Activated CD8-positive, alpha-beta memory T cell treated with anti-CD3 and anti-CD28 coated beads, Interleukin-2, amount 50 U/mL, for 1 hour (primary cell): ENCODE measurements around the gene HNRNPU.

Experiments used
- DNase-seq: peaks from one replicate; pipeline ENCODE4 v3.0.0-alpha.2; 2020; ENCODE audit errors: extremely low read depth

Gene HNRNPU

DNA sequence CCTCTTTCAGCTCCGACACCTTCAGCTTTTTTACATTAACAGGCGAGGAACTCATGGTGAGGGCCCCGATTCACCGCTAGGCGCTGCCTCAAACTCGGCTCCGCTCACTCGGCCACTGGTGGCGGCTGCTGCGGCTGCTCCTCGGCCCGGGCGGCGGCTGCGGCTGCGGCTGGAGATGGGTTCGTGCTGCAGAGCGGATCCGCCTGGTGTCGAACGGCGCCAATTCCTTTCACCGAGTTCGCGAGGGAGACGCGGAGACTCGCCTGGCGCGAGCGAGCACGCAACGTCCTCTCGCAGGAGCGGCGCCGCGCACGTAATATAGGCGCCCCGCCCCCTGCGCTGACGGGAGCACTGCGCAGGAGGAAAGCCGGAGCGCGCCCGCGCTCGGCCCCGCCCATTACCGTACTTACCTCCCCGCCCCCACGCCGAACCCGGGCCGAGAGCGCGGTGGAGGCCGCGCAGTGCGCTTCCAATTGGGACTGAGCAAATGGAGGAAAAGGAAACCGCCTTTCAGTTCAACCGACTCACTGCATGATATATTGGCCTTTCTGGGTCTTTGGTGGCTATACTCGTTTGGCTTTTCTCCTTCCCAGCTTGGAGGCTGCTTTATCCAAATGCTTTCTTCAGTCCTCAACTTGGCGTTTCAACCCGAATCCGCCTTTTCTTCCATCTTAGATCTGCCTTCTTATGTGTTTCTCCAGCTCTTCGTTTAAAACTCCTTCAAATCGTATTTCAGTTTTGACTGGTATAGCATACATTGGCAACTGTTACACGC, at the start of gene HNRNPU:
Gene HNRNPU (minus strand): TSS at position 291 of the 775 bp plus-strand sequence. CDS start 236 bp downstream, at position 55.
- DNase-seq = peak; percentile 83

DNA sequence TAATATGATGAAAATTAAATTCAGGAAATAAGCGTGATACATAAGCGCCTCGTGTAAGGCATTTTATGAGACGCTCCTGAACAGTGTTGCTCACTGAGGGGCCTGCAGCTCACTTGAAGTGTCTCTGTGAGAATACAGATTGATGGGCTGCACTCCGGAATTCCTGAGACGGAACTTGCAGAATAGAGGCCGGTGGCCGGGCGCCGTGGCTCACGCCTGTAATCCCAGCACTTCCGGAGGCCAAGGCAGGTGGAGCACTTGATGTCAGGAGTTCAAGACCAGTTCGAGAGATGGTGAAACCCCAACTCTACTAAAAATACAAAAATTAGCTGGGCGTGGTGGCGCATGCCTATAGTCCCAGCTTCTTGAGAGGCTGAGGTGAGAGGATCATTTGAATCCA, 49.5 kb upstream of the HNRNPU start:
- no peak for DNase-seq

DNA sequence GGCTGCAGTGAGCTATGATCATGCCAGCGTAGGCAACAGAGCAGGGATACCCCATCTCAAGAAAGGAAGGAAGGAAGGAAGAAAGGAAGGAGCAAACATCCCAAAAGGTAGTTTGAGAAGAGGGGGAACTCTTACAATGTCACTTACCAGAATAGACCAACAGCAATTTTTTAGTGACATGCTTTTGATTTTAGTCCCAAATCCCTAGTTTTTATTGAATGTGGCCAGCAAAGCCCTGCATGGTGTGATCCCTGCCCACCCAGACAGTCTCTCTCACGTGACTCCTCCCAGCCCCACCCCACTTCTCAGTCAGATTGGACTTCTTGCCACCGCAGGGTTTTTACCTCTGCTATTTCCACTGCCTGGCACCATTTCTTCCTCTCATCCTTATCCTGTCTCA, 39.8 kb upstream of the HNRNPU start:
- no peak for DNase-seq

DNA sequence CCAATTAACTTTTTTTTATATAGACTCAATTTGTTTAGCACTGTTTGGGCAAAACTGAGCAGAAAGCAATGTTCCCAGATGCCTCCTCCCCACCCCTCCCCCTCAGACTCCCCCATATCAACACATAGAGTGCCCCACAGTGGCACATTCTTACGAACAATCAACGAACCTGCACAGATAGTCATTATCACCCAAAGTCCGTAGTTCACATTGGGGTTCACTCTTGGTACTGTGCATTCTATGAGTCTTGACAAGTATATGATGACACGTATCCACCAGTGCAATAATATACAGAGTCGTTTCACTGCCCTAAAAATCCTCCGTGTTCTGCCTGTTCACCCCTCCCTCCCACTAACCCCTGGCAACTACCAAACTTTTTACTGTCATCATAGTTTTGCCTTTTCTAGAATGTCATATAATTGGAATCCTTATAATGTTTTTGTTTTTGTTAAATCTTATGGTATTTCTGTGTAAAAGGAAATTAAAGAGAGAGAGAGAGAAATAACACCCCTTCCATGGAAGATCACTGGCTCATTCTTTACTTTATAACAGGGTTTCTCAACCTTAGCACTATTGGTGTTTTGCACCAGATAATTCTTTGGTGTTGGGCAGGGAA, 37.2 kb upstream of the HNRNPU start:
- DNase-seq = no peak

DNA sequence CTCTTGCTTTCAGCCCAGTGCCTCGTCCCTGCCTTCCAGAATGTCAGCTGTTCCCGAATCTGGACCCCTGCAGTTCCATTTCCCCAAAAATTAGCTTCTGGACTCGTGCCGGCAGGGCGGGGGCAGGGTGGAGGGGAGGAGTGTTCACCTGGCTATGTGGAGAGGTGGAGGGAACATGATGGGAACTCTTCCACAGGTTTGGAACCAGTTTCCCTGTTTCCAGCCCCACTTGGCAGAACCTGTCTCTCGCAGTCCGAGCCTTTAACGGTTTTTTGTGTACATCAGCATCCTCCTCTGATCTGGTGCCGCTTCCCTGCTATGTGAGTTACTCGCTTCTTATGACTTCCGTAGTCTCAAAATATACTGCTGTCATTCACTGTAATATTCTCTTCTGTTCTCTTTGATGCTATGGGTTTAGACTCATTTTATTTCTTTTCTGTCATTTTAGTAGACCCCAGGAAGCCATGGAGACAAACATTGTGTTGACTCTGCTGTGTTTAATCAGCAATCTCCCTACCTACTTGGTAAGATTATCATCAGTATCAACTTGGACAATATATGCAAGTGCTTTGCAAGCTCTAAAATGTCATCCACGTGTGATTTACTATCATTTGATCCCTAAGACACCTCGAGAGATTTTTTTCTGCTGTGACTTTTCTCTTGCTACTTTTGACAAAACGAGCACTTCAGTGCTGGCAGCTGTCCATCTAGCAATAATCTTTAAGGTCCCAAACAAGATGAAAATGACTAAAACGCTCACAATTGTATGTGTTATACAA, 33.3 kb upstream of the HNRNPU start:
- no peak for DNase-seq

DNA sequence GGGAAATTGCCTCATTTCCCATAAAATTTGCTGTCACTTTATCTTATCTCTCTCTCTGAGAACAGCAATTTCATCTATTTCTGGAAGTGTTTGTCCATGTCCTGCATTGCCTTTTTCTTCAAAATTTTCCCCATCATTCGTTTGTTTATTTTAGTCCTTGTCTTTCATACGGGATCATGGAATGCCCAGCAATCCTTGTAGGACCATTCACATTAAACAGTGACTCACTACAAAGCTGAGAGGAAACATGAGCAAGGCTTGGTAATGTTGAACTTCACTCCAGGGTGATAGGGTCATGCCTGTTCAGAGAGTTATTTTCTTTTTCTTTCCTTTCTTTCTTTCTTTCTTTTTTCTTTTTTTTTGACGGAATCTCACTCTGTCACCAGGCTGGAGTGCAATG, 32.2 kb upstream of the HNRNPU start:
- DNase-seq = no peak

DNA sequence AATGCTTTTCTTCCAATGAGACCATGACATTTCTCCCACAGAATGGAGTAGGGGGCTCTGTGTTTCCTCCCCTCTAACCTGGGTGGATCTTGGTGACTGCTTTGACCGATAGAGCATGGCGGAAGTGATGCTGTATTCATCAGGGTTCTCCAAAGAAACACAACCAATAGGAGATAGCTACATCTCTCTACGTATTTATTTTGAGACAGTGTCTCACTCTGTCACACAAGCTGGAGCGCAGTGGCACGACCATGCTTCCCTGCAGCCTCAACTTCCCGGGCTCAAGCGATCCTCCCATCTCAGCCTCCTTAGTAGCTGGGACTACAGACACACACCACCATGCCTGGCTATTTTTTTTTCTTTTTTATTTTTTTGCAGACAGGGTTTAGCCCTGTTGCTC, 29.5 kb upstream of the HNRNPU start:
- DNase-seq = no peak

DNA sequence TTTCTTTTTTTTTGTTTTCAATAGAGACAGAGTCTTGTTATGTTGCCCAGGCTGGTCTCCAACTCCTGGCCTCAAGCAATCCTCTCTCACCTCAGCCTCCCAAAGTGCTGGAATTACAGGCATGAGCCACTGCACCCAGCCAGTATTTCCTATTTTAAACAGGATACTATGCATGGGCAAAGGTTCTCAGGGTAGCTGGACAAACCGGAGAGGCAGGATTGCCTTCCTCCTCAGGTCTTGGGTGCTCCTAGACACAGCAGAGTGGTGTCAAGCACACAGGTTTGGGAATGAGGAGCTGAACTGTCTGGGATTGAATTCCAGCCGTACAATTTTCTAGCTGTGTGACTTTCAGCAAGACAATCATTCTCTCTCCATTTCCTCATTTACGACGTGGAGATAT, 22.9 kb upstream of the HNRNPU start:
- DNase-seq = no peak

DNA sequence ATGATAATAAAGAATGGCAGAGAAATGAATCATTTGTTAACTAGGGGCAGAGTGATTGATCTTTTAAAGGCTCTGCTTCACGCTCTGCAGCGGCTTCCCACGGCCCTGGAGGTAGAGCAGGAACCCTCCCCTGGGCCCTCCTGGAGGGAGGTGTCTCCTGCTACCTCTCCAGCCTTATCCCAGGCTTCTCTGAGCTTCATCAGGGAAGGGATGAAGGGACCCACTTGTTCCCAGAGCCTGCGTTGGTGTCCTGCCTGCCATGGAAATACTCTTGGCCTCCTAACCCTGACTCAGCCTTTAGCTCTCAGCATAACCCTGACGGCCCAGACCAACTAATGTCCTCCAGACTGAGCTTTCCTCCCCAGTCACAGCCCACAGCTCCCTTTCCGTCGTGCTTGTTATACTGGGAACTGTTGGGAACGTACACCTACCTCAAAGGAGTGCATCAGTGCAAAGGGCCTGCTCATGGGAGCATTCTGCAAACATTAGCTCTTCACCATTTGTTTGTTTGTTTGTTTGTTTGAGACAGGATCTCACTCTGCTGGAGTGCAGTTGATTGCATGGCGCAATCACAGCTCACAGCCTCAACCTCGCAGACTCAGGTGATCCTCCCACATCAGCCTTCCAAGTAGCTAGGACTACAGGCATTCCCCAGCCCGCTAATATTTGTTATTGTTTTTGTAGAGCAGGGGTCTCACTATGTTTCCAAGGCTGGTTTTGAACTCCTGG, 17.4 kb upstream of the HNRNPU start:
- no peak for DNase-seq

DNA sequence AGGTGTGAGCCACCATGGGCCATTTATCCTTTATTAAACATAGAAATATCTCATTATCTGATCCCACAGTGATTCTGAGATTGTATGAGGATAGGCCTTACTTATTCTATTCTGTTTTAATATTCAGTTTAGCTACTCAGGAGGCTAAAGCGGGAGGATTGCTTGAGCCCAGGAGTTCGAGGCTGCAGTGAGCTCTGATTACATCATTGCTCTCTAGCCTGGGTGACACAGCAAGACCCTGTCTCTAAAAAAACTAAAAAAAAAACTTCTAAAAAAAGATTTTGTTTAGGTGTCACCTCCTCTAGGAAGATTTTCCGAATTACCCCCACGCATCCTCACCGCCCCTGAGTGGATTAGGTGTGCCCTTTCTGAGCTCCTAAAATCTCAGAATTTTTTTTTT, 14.3 kb upstream of the HNRNPU start:
- DNase-seq = no peak

DNA sequence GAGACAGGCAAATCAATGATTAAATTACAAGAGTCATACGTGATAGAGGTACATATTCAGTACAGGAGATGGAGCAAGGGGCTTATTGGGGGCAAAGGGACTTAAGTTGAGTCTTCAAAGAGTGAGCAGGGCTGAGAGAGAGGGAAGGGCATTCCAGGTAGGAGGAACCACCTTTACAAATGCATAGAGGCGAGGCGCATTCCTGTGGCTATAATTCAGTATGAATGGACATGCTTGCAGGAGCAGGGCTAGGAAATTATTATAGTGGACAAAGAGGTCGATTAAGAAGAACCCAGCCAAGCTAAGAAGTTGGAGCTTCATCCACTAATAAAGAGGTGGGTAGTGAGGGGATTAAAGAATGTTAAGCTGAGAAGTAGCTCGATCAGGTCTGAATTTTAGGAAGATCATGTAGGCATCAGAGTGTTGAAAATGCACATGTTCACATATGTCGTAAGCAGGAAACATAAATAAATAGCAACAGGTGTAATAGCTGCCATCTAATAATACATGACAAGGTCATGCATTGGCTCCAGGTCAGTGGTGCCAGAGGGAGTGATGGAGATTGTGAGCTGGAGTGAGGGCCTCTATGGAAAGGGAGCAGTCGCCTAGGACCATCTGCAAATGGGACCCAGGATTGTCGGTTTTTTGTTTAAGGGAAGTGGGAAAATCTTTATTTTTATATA, 12.0 kb upstream of the HNRNPU start:
- no peak for DNase-seq

DNA sequence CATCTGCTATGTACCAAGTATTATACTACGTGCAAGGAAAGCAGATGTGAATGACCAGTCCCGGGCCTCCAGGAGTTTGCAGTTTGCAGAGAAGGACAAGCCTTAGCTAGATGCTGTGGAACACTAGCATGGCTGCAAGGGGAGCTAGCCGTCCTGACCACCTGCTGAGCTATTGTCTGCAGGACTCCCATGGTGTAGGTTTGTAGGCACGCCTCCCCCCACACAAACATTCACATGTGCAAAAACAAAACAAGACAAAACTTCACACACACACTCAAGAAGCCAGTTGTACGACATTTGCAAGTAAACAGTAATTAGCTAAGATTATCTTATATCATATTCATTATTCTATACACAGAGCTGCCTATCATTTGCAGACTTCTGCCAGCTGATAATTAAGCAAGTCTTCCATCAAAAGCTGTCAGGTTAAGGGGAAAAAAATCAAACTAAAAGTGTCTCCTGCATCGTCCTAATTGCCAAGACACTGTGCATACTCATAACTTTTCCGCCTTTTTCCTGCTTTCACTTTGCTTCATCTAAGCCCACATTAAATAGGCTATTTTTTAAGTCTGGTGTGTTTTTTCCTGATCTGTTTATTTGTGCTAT, 10.7 kb upstream of the HNRNPU start:
- DNase-seq = no peak

DNA sequence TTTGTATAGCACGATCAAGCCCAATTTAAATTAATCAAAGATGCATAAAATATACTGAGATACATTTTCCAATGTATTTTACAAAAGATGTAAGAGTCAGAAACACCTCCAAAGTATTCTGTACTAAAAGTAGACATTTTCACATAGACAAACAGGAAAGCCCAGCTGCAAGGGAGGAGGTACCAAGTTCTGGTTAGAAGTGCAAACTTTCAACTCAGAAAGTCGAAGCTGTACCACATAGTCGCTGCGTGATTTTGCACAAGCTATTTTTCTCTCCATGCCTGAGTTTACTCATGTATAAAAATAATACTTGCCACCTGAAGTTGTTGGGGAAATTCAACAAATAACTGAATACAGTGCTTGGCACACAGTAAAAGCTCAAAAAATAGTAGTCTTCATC, 5.6 kb upstream of the HNRNPU start:
- no peak for DNase-seq

DNA sequence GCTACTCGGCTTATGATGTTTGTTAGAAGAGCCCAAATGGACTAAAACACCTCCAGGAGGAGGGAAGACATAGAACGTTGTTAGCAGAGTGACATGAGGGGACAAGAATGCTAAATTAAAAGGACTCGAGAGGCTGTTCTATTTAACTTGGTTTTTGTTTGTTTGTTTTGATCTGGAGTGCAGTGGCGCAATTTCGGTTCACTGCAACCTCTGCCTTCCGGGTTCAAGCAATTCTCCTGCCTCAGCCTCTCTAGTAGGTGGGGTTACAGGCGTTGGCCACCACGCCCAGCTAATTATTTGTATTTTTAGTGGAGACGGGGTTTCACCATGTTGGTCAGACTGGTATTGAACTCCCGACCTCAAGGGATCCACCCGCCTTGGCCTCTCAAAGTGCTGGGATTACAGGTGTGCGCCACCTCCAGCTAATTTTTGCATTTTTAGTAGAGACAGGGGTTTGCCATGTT, 5.1 kb upstream of the HNRNPU start:
- DNase-seq = no peak

DNA sequence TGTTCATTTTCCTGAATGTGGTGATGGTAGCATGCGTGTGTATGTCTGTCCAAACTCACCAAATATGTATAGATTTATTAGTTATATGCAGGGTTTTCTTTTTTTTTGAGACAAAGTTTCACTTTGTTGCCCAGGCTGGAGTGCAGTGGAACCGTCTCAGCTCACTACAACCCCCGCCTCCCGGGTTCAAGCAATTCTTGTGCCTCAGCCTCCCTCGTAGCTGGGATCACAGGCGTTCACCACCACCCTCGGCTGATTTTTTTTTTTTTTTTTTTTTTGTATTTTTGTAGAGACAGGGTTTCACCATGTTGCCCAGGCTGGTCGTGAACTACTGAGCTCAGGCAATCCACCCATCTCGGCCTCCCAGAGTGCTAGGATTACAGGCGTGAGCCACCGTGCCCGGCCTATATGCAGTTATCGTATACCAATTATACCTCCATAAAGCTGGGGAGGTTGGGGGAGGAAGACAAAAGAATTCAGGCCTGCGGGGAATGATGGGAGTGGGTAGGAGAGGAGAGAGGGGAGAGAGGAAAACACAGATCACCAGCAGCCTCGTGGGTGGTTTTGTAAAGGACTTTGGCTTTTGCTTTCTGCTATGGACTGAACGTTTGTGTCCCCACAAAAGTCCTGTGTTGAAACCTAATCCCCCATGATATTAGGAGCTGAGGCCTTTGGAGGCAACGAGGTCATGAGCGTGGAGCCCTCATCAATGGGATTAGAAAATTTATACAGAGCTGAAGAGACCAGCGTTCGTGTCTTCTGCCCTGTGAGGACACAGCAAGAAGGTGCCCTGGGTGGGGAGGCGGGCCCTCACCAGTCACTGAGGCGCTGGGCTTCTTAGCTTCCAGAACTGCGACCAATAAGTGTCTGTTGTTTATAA, 4.4 kb upstream of the HNRNPU start:
- no peak for DNase-seq

DNA sequence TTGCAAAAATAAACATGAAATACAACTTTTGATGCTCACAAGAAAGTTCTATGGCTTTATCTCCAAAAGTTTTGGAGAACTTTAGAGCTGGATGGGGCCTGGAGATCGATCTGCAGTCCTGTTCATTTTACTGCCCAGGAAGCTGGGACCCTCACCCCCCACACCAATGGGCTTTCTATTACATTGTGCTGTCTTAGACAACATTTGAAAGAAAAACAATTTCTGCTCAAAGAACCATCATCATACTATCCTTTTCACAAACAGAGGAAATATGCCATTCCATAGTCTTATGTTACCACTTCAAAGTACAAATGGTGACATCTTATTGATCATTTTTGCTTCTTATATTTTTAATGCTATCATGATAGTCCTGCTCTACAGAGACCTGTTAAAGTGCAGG, 2.0 kb upstream of the HNRNPU start:
- DNase-seq = no peak

DNA sequence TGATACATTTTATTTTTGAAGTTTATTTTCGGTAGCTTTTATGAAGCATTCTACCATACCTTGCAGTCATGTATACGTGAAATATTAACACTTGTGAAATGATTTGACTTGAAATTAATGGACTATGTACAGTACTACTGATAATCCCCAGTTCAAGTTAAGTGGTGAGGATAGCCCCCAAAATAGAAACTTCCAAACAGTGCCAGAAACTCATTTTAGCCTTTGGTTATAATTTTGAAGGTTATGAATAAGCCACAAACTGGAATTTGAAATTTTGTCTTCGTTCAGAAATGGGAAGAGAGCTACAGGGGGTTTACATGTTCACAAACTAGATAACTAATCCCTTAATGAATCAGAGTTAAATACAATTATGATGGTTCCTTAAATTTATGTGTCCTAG, 1.5 kb upstream of the HNRNPU start:
- DNase-seq = no peak

DNA sequence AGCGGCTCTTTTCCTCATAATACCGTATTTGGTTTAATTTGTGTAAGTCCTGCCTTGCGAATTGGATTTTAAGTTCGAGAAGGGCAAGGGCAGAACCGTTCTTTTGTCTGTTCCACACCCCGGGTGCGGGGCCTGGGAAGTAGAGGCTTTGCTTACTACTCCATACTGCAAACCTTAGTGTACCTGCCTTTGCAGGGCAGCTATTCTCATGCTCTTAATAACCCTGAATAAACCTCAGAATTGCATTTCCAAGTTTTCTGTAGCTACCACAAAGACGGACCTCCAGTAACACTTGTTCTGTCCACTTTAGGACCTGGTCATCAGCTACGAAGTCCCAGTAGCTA, 657 bp upstream of the HNRNPU start:
- no peak for DNase-seq

DNA sequence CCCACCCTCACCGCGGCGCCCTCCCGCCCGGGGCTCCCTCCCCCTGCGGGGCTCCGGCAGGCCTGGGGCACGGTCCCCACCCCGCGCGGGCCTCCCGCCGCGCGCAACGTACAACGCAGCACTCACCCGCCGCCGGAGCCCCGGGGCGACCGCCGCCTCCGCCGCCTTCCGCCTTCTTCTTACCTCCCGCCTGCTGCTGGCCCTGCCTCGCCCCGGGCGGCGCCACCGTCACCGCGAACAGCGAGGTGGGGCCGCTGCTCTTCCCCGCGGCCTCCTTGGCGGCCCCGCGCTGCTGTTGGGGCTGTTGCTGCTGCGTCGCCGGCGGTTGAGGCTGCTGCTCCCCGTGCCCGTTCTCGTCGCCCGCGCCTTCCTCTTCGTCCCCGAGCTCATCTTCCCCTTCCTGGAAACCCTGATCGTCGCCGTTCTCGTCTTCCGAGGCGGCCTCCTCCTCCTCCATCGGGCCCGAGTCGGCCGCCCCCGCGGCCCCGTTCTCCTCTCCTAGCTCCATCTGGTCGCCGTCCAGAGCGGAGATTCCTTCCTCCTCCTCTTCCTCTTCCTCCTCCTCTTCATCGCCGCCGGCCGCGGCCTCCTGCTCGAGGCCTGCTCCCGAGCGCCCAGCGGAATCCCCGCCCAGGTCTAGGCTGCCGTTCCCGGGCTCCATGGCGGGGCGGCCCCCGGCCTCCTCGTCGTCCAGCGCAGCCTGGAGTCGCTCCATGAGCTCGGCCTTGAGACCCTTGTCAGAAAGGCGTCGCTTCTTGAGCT, 671 bp downstream of the HNRNPU start:
- no peak for DNase-seq
